DMS 273 treated with DMSO at 0.1 percent for 48 hours (cell line): ENCODE results near the gene EPHB3.

Experiments used
- DNase-seq: peaks from one replicate; lab custom pipeline; 2025; lab: John Stamatoyannopoulos, UW

EPHB3 gene

GRCh38 chr3:184561061-184561912 is at the start of gene EPHB3:
TSS of gene EPHB3 (plus strand) at chr3:184561785. CDS start at chr3:184562236, 451 bp downstream.
- peak; percentile 98 for DNase-seq

GRCh38 chr3:184512621-184513020 is 49.0 kb upstream of the EPHB3 start:
- no peak for DNase-seq

- peak; percentile 75 for DNase-seq
These were observed 48.1 kb upstream of the EPHB3 start for GRCh38 chr3:184513276-184514170.

- DNase-seq: no peak
These were observed 47.5 kb upstream of the EPHB3 start for GRCh38 chr3:184514171-184514490.

- DNase-seq: peak; percentile 31
These were observed 37.6 kb upstream of the EPHB3 start for GRCh38 chr3:184523825-184524615.

- no peak for DNase-seq
These were observed 36.6 kb upstream of the EPHB3 start for GRCh38 chr3:184524981-184525336.

- no peak for DNase-seq
These were observed 36.1 kb upstream of the EPHB3 start for GRCh38 chr3:184525337-184526087.

- DNase-seq: no peak
These were observed 35.5 kb upstream of the EPHB3 start for GRCh38 chr3:184526088-184526433.

- peak; percentile 72 for DNase-seq
These were observed 29.8 kb upstream of the EPHB3 start for GRCh38 chr3:184531626-184532280.

GRCh38 chr3:184532940-184533732 is 28.4 kb upstream of the EPHB3 start:
- DNase-seq: no peak

GRCh38 chr3:184537885-184538665 is 23.5 kb upstream of the EPHB3 start:
- DNase-seq: no peak

- no peak for DNase-seq
These were observed 22.7 kb upstream of the EPHB3 start for GRCh38 chr3:184538666-184539431.

GRCh38 chr3:184539801-184540435 is 21.7 kb upstream of the EPHB3 start:
- DNase-seq: no peak

- no peak for DNase-seq
These were observed 20.6 kb upstream of the EPHB3 start for GRCh38 chr3:184540777-184541681.

GRCh38 chr3:184541886-184542562 is 19.6 kb upstream of the EPHB3 start:
- no peak for DNase-seq

- DNase-seq: no peak
These were observed 19.0 kb upstream of the EPHB3 start for GRCh38 chr3:184542577-184542976.

- no peak for DNase-seq
These were observed 18.3 kb upstream of the EPHB3 start for GRCh38 chr3:184543256-184543655.
